ENCODE results near the gene MDP1.

MDP1 gene

GRCh38 chr14:24212924-24213865 is 2.7 kb downstream of the MDP1 start, which contains the start of gene CHMP4A:
Gene CHMP4A (minus strand): TSS chr14:24213488. CDS start chr14:24213439, 49 bp downstream.
- no peaks in the 10 kb centered on the region for H3K9me3 ChIP-seq
- H3K4me3 ChIP-seq (ENCODE audit: low read depth, low read length) = peak within 1 kb of the TSS; percentile 83
- peaks cover 7% of the 10 kb centered on the region; the same call in 1 of the 2 replicates for H3K36me3 ChIP-seq
- DNase-seq = peak; percentile 99
- TF ChIP-seq, protein P1, sequence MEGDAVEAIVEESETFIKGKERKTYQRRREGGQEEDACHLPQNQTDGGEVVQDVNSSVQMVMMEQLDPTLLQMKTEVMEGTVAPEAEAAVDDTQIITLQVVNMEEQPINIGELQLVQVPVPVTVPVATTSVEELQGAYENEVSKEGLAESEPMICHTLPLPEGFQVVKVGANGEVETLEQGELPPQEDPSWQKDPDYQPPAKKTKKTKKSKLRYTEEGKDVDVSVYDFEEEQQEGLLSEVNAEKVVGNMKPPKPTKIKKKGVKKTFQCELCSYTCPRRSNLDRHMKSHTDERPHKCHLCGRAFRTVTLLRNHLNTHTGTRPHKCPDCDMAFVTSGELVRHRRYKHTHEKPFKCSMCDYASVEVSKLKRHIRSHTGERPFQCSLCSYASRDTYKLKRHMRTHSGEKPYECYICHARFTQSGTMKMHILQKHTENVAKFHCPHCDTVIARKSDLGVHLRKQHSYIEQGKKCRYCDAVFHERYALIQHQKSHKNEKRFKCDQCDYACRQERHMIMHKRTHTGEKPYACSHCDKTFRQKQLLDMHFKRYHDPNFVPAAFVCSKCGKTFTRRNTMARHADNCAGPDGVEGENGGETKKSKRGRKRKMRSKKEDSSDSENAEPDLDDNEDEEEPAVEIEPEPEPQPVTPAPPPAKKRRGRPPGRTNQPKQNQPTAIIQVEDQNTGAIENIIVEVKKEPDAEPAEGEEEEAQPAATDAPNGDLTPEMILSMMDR (IDR thresholded peaks at IDR 0.05; ENCODE audit: low read depth, low read length) = peak; percentile 34
- no peaks in the 10 kb centered on the region for H3K27me3 ChIP-seq
- H3K4me1 ChIP-seq = no peaks in the 10 kb centered on the region

GRCh38 chr14:24211311-24211710 is 4.6 kb downstream of the MDP1 start:
- peaks cover 6% of the 10 kb centered on the region for H3K36me3 ChIP-seq

GRCh38 chr14:24207625-24208024 is 8.2 kb downstream of the MDP1 start:
- H3K4me1 ChIP-seq = no peaks in the 10 kb centered on the region
- TF ChIP-seq, protein P1 (IDR thresholded peaks at IDR 0.05; ENCODE audit: low read depth, low read length) = no peak
- DNase-seq = no peak
- peaks cover 6% of the 10 kb centered on the region for H3K36me3 ChIP-seq
- no peaks in the 10 kb centered on the region for H3K27me3 ChIP-seq
- no peak overlapping the region for H3K4me3 ChIP-seq (ENCODE audit: low read depth, low read length)
- H3K9me3 ChIP-seq = no peaks in the 10 kb centered on the region

More at GRCh38 chr14:24211311-24211710, 4.6 kb downstream of the MDP1 start:
- TF ChIP-seq, protein P1 (IDR thresholded peaks at IDR 0.05; ENCODE audit: low read depth, low read length) = no peak
- Histone ChIP-seq H3K9me3 (no peaks in the 10 kb centered on the region), H3K27me3 (no peaks in the 10 kb centered on the region), H3K4me1 (no peaks in the 10 kb centered on the region), H3K4me3 (ENCODE audit: low read depth, low read length) (no peak overlapping the region)
- DNase-seq = no peak

- H3K27me3 ChIP-seq = no peaks in the 10 kb centered on the region
- TF ChIP-seq, protein P1 (IDR thresholded peaks at IDR 0.05; ENCODE audit: low read depth, low read length) = no peak
- no peaks in the 10 kb centered on the region for H3K4me1 ChIP-seq
- no peaks in the 10 kb centered on the region for H3K9me3 ChIP-seq
- no peak overlapping the region for H3K4me3 ChIP-seq (ENCODE audit: low read depth, low read length)
- DNase-seq = no peak
- peaks cover 6% of the 10 kb centered on the region for H3K36me3 ChIP-seq
Observed at GRCh38 chr14:24207104-24207551, 8.7 kb downstream of the MDP1 start.

GRCh38 chr14:24206260-24207103 is 9.4 kb downstream of the MDP1 start:
- no peak overlapping the region for H3K4me3 ChIP-seq (ENCODE audit: low read depth, low read length)
- peaks cover 9% of the 10 kb centered on the region for H3K36me3 ChIP-seq
- DNase-seq = no peak
- no peaks in the 10 kb centered on the region for H3K4me1 ChIP-seq
- no peaks in the 10 kb centered on the region for H3K27me3 ChIP-seq
- TF ChIP-seq, protein P1 (IDR thresholded peaks at IDR 0.05; ENCODE audit: low read depth, low read length) = no peak
- no peaks in the 10 kb centered on the region for H3K9me3 ChIP-seq

Measured in BE2C (cell line).